H1 (cell line): ENCODE results near the gene RGL1. TPM values are rescaled to one million over a fixed set of nuclear protein-coding genes. Genes with fewer than 3 reads are reported as not detected.

ENCODE experiments used
- ATF2 ChIP-seq: IDR thresholded peaks from 2 replicates; pipeline ENCODE4 v1.6.1; 2012; ENCODE audit warnings: low read length, inconsistent platforms
- CHD1 ChIP-seq: IDR thresholded peaks from 2 replicates; pipeline ENCODE4 v1.6.1; 2012; ENCODE audit warnings: low read depth, low read length, improper control_type of control experiment
- CHD7 ChIP-seq: fragments of 300-600 bp; sonication (generic); IDR thresholded peaks from 2 replicates; pipeline ENCODE4 v1.7.1; 2012; ENCODE audit warnings: low read length, moderate library complexity, mild to moderate bottlenecking, inconsistent platforms; ENCODE audit not compliant: insufficient replicate concordance
- NRF1 ChIP-seq: IDR thresholded peaks from 2 replicates; pipeline ENCODE4 v1.6.1; 2011; ENCODE audit warnings: mild to moderate bottlenecking, low read depth, low read length, improper control_type of control experiment
- POLR2A ChIP-seq, 2 experiments: IDR thresholded peaks; 1 replicate in 1 of 2; 2 replicates in 1 of 2; pipeline ENCODE4 v1.6.1; 2011; ENCODE audit warnings: low read depth in 2 of 2, low read length in 2 of 2, mild to moderate bottlenecking in 2 of 2; ENCODE audit errors: control extremely low read depth in 1 of 2
- polyA plus RNA-seq, 7 experiments: library from polyadenylated mRNA; depleted of rRNA in 3 of 7; stranded (reverse) in 5 of 7; unstranded in 2 of 7; fragments of >200 nt in 5 of 7; fragments of 200-250 nt in 2 of 7; gene quantifications; 1 replicate in 5 of 7; 2 replicates in 1 of 7; 4 replicates in 1 of 7; pipeline versions ENCODE4 v1.2.1 to v1.2.3, GENCODE V29; 2011 to 2013; ENCODE audit warnings: missing spikeins in 2 of 7, mixed read lengths in 2 of 7
- total RNA-seq: library from RNA; stranded (reverse); fragmentation: NEBNext Ultra II Directional; extraction: Animal tissue kit (Norgen Biotek cat#: 25700); gene quantifications from 2 replicates; pipeline ENCODE4 v1.2.1, GENCODE V29; 2021

The RGL1 gene
- total and polyA plus RNA-seq, 2 of the 8 experiments (the other 6 are each of a cell fraction or from before 2014, with no cell fraction given), result 0.98 to 2.4 TPM

- no peak for TF ChIP-seq CHD7
- no peak for TF ChIP-seq NRF1
- no peak for TF ChIP-seq CHD1
- TF ChIP-seq ATF2, result no peak
- TF ChIP-seq POLR2A (IDR thresholded peaks at IDR 0.05; ENCODE audit: control extremely low read depth in 1 of 2, low read depth in 2 of 2, low read length in 2 of 2), result no peak
Measured at GRCh38 chr1:183871601-183872000, 66.7 kb downstream of the RGL1 start (continued).
